ENCODE data around the gene ANKMY1. TPM values are rescaled to one million over a fixed set of nuclear protein-coding genes. Genes with fewer than 3 reads are reported as not detected.

ANKMY1 gene
- total RNA-seq, 4 donors from 2014 or later = 15.1 to 64.0 (median 27.5) TPM

DNA sequence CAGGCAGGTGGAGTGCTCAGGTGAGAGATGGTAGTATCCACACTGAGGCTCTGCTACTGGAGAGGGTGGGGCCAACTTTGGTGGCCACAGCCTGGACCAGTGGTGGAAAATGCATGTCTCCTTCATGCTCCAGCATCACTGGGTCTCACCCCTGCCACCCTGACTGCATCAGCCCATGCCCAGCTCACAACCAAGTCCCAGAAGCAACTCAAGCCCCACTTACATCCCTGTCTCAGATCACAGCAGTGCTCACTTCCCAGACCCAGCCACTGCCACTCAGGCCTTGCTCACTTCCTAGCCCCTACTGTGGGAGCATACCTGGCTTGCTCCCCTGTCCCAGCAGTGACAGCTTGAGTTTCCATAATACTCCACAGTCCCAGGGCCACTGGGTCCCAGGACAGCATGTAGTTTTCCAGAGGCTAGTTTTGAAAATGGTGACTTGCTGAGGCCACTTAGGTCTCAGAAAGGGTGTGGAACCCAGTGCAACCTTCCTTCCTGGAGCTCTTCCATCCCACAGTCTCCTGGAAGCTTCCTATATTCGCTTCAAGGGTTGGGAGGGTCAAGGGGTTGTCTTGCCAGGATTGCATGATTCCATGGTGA, 63.5 kb downstream of the ANKMY1 start:
- no peak overlapping the region for H3K4me3 ChIP-seq
- H3K27me3 ChIP-seq = no peaks in the 10 kb centered on the region
- no peak for TF ChIP-seq POLR2A (IDR thresholded peaks at IDR 0.05)
- TF ChIP-seq, protein P1, sequence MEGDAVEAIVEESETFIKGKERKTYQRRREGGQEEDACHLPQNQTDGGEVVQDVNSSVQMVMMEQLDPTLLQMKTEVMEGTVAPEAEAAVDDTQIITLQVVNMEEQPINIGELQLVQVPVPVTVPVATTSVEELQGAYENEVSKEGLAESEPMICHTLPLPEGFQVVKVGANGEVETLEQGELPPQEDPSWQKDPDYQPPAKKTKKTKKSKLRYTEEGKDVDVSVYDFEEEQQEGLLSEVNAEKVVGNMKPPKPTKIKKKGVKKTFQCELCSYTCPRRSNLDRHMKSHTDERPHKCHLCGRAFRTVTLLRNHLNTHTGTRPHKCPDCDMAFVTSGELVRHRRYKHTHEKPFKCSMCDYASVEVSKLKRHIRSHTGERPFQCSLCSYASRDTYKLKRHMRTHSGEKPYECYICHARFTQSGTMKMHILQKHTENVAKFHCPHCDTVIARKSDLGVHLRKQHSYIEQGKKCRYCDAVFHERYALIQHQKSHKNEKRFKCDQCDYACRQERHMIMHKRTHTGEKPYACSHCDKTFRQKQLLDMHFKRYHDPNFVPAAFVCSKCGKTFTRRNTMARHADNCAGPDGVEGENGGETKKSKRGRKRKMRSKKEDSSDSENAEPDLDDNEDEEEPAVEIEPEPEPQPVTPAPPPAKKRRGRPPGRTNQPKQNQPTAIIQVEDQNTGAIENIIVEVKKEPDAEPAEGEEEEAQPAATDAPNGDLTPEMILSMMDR (IDR thresholded peaks at IDR 0.05) = no peak
- no peak for TF ChIP-seq POLR2AphosphoS5 (IDR thresholded peaks at IDR 0.05)
- no peak for TF ChIP-seq EP300 (IDR thresholded peaks at IDR 0.05; ENCODE audit: low read depth)
- in situ Hi-C loops (cut with MboI; ENCODE audit: low pct_ligation_motif_present in 1 of 4, low pct_unique_long_range_greater_than_20kb in 1 of 4, low sequenced_read_pairs in 3 of 4) = no loop called here
- no peaks in the 10 kb centered on the region for H3K36me3 ChIP-seq
- WGBS, 2 donors (ENCODE audit: low coverage in 1 of 2) = 92% methylated on average over 1 of the region's 1 CpG; no CpG with 5 or more reads in 1 of the 2 donors
- H3K27ac ChIP-seq = no peak overlapping the region
- peaks cover 23% of the 10 kb centered on the region in 2 donors for H3K9me3 ChIP-seq
- no peak for DNase-seq
- intact Hi-C loops (cut with DNase I; ENCODE audit: low total_unique reads) = no loop called here
- H3K4me1 ChIP-seq = no peaks in the 10 kb centered on the region

DNA sequence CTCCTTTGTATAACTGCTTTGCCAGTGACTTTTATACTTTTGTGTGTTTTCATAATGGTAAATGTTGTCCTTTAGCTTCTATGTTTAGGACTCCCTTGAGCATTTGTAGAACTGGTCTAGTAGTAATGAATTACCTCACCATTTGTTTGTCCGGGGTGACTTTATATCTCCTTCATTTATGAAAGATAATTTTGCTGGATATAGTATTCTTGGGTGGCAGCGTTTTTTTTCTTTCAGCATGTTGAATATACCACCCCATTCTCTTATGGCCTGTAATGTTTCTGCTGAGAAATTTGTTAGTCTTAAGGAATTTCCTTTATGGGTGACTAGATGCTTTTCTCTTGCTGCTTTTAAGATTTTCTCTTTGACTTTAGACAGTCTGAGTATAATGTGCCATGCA, 66.3 kb downstream of the ANKMY1 start:
- WGBS, 2 donors (ENCODE audit: low coverage in 1 of 2) = 56 to 94% methylated on average over 2 of the region's 2 CpGs
- H3K27ac ChIP-seq = no peak overlapping the region
- H3K9me3 ChIP-seq = peaks cover 34 to 37% of the 10 kb centered on the region in 2 donors
- no peak overlapping the region for H3K4me3 ChIP-seq
- no peaks in the 10 kb centered on the region for H3K27me3 ChIP-seq
- H3K36me3 ChIP-seq = no peaks in the 10 kb centered on the region
- TF ChIP-seq POLR2A (IDR thresholded peaks at IDR 0.05) = no peak
- in situ Hi-C loops (cut with MboI; ENCODE audit: low pct_ligation_motif_present in 1 of 4, low pct_unique_long_range_greater_than_20kb in 1 of 4, low sequenced_read_pairs in 3 of 4) = no loop called here
- H3K4me1 ChIP-seq = no peaks in the 10 kb centered on the region
- DNase-seq = no peak
- intact Hi-C loops (cut with DNase I; ENCODE audit: low total_unique reads) = no loop called here

DNA sequence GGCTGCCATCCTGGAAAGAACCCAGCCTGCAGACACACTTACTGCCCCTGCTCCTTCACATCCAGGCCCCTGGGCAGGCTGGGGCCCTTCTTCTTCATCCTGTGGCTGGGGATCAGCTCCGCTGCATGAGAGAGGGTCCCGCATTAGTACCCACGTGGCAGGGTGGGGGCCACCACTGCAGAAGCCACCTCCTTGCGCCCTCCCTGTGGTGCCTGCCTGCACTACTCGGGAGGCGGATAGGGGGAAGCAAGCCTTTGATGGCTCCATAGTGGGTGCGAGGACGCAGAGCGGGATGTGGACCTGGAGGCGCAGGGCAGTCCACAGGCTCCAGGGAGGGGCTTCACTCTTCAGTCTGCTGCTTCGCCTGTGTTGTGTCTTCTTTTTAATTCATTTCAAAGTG, 75.6 kb downstream of the ANKMY1 start:
- H3K9me3 ChIP-seq = no peaks in the 10 kb centered on the region
- no peaks in the 10 kb centered on the region for H3K4me1 ChIP-seq
- H3K27me3 ChIP-seq = no peaks in the 10 kb centered on the region
- intact Hi-C loops (cut with DNase I; ENCODE audit: low total_unique reads) (no loop called here), in situ Hi-C loops (cut with MboI; ENCODE audit: low pct_ligation_motif_present in 1 of 4, low pct_unique_long_range_greater_than_20kb in 1 of 4, low sequenced_read_pairs in 3 of 4) (no loop called here)
- H3K36me3 ChIP-seq = no peaks in the 10 kb centered on the region
- no peak for DNase-seq
- WGBS, 2 donors (ENCODE audit: low coverage in 1 of 2) = 94% methylated on average over 11 of the region's 11 CpGs; no CpG with 5 or more reads in 1 of the 2 donors
- TF ChIP-seq POLR2A (IDR thresholded peaks at IDR 0.05) (no peak), POLR2AphosphoS5 (IDR thresholded peaks at IDR 0.05) (no peak), EP300 (IDR thresholded peaks at IDR 0.05; ENCODE audit: low read depth) (no peak)
- TF ChIP-seq, protein P1 (IDR thresholded peaks at IDR 0.05) = no peak
- H3K4me3 ChIP-seq = no peak overlapping the region
- no peak overlapping the region for H3K27ac ChIP-seq

DNA sequence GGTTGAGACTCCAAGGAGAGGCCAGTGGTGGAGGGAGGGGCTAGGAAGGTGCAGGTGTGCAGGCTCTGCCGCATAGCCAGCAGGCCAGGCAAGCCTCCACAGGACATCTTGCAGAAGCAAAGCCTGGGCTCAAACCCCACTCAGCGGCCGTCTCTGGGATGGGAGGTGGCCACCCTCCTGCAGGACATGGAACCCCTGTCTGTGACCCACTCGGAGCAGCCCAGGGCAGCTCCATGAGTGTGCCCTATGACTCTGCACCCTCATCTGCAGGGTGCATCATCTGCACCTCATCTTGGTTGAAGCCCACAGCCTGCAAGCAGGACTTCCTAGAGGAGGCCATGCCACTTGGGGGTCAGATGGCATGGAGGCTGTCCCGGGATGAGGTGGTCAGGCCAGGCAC, 76.1 kb downstream of the ANKMY1 start:
- TF ChIP-seq POLR2A (IDR thresholded peaks at IDR 0.05) (no peak), POLR2AphosphoS5 (IDR thresholded peaks at IDR 0.05) (no peak), EP300 (IDR thresholded peaks at IDR 0.05; ENCODE audit: low read depth) (no peak)
- TF ChIP-seq, protein P1 (IDR thresholded peaks at IDR 0.05) = no peak
- no peaks in the 10 kb centered on the region for H3K9me3 ChIP-seq
- H3K4me3 ChIP-seq = no peak overlapping the region
- H3K27me3 ChIP-seq = no peaks in the 10 kb centered on the region
- H3K27ac ChIP-seq = no peak overlapping the region
- in situ Hi-C loops (cut with MboI; ENCODE audit: low pct_ligation_motif_present in 1 of 4, low pct_unique_long_range_greater_than_20kb in 1 of 4, low sequenced_read_pairs in 3 of 4) (no loop called here), intact Hi-C loops (cut with DNase I; ENCODE audit: low total_unique reads) (no loop called here)
- no peaks in the 10 kb centered on the region for H3K4me1 ChIP-seq
- H3K36me3 ChIP-seq = no peaks in the 10 kb centered on the region
- DNase-seq = no peak
- 78% methylated on average over 4 of the region's 5 CpGs; no CpG with 5 or more reads in 1 of the 2 donors for WGBS, 2 donors (ENCODE audit: low coverage in 1 of 2)
